NCI-H1417 treated with DMSO at 0.1 percent for 48 hours (cell line): Measurements from ENCODE around the gene TADA2A.

Experiments used
- DNase-seq: peaks from one replicate; lab custom pipeline; 2025; lab: John Stamatoyannopoulos, UW

Gene TADA2A

DNA sequence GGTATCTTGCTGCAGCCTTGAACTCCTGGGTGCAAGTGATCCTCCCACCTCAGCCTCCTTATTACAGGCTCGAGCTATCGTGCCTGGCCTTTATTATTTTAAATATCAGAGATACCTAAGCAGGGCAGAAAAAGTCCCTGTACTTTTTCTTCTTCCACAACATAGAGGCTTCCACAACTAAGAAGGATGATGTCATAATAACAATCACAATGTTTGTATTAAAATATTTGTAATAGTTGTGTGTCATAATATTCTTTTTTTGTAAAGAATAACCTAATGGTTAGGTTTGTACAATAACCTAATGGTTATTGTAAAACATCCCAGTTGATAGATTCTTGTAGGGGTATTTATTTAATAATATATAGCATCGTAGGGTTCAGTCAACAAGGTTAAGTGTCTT, 56.4 kb downstream of the TADA2A start:
- no peak for DNase-seq

DNA sequence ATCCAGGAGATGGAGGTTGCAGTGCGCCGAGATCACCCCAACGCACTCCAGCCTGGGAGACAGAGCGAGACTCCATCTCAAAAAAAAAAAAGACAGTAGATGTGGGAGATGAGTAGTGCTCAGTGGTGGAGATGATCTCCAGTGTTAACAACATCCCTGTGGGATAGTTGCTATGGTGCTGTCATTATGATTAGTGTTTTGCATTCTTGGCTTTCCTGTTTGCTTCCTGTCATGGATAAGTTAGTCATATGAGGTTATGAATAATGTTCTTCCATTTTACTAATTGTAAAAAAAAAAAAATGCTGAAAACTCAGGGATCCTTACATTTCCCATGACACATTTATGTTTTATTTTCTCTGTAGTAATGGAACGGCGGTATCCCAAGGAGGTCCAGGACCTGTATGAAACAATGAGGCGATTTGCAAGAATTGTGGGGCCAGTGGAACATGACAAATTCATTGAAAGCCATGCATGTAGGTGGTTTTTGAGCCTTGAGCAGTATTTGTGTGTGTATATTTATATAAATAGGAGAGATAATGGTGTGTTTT, 58.5 kb downstream of the TADA2A start:
- no peak for DNase-seq

- DNase-seq, result no peak
These were observed 59.8 kb downstream of the TADA2A start for GRCh38 chr17:37466471-37466870.

DNA sequence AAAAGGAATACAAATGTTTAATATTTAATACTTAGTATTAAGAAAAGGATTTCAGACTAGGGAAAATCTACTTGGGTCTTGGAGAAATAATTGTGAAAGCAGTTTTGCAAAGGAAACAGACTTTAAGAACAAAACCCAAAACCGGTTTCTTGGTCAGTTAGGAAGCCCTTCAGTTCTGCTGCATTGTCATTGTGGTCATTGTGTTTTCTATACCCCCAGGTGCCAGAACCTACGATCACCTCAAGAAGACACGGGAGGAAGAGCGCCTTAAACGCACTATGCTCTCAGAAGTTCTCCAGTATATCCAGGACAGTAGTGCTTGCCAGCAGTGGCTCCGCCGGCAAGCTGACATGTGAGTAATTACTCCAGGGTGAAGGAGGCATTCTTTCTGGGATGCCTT, 63.5 kb downstream of the TADA2A start:
- DNase-seq, result no peak

- no peak for DNase-seq
These were observed 69.2 kb downstream of the TADA2A start for GRCh38 chr17:37475731-37476420.

- DNase-seq, result no peak
These were observed 69.9 kb downstream of the TADA2A start for GRCh38 chr17:37476431-37477120.

GRCh38 chr17:37478187-37478586, 71.5 kb downstream of the TADA2A start:
- DNase-seq, result no peak

GRCh38 chr17:37479025-37479424, 72.3 kb downstream of the TADA2A start:
- DNase-seq, result no peak

GRCh38 chr17:37480427-37480826, 73.7 kb downstream of the TADA2A start:
- no peak for DNase-seq

DNA sequence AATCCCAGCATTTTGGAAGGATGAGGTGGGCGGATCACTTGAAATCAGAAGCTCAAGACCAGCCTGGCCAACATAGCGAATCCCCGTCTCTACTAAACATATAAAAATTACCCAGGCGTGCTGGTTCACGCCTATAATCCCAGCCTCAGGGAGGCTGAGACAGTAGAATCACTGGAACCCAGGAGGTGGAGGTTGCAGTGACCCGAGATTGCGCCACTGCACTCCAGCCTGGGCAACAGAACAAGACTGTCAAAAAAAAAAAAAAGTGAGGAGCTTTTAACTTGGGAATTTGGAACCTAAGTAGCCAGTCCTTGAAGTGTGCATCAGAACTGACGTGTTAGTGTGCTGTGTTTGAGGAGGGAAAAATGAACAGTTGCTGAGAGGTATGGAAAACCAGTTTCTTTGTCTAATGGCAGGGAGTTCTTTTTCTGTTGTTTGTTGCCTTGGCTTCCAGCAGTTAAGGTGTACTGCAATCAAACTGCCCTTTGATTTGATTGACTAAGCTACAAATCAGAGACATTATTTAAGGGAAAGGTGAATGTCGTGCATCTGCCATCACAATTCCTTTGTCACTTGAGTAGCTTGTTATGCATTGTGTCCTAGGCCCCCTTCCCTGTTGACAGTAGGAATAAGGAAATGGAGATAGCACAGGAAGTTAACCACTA, 74.4 kb downstream of the TADA2A start:
- DNase-seq, result no peak

DNA sequence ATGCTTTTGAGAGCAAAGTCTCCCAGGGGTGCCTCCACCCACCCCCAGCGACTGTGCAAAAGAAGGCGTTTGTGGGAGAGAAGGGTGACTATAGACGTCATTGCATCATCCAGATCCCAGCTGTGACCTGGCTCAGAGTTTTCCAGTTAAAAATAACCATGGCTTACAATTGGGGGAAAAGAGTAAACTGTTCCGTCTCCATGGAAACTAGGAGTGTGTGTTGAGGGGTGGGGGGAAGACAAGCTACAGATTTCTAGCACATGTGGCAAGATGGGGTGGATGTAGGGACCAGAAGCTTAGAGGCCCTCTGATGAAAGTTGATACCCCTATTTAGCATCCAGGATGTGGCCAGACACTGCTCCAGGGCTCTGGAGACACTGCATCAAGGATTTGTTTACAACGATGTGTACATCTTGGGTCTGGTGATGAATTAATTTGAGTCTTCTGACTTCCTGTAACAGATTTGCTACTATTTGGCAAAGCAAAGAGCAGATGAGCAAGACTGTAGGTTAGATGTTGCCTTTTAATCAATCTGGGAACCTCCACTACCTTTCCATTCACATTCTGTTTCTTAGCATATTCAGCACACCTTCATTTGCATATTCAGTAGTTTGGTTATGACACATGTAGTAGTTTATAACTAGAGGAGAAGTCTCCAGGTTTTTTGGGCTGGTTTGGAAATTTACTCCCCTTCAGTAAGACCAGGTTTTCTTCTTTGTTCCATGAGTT, 76.8 kb downstream of the TADA2A start:
- DNase-seq, result no peak

- DNase-seq, result no peak
These were observed 79.4 kb downstream of the TADA2A start for GRCh38 chr17:37485938-37486570.

- DNase-seq, result no peak
These were observed 81.4 kb downstream of the TADA2A start for GRCh38 chr17:37488009-37488604.

GRCh38 chr17:37488607-37489196, 82.0 kb downstream of the TADA2A start:
- no peak for DNase-seq

GRCh38 chr17:37489197-37490001, 82.7 kb downstream of the TADA2A start, which contains the start of gene DUSP14:
DUSP14 (plus strand) TSS chr17:37489891; CDS start chr17:37512273, 22,382 bp downstream.
- DNase-seq, result no peak

- DNase-seq, result no peak
These were observed 83.4 kb downstream of the TADA2A start for GRCh38 chr17:37490022-37490587.

- DNase-seq, result no peak
These were observed 84.2 kb downstream of the TADA2A start for GRCh38 chr17:37490638-37491614.

DNA sequence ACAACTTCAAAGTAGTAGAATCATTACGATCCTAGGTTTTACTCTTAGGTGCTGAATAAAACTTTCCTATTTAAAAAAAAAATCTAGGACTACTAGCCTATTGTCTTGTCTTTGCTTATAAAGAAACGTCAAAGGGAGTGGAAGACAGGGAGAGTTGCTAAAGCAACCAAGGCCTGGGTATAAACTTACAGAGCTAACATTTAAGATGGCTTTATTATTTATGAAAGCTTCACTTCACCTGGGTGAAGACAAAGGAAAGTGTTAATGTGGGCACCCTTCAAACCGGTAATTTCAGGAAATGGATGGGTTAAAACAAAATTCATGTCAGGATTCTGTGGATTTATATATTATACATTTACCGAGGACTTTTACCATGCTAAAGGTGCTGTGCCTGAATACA, 85.5 kb downstream of the TADA2A start:
- DNase-seq, result no peak
